SKM-1 (cell line): Measurements from ENCODE around the gene AKT1.
"Not testable (repeated sequence)": the region's sequence is repeated elsewhere in the genome, so short reads cannot be mapped to it uniquely, and the experiment has no call there.

ENCODE experiments used
- DNase-seq: peaks from one replicate; lab custom pipeline; 2025; ENCODE audit not compliant: unreplicated experiment; lab: John Stamatoyannopoulos, UW

Gene AKT1

DNA sequence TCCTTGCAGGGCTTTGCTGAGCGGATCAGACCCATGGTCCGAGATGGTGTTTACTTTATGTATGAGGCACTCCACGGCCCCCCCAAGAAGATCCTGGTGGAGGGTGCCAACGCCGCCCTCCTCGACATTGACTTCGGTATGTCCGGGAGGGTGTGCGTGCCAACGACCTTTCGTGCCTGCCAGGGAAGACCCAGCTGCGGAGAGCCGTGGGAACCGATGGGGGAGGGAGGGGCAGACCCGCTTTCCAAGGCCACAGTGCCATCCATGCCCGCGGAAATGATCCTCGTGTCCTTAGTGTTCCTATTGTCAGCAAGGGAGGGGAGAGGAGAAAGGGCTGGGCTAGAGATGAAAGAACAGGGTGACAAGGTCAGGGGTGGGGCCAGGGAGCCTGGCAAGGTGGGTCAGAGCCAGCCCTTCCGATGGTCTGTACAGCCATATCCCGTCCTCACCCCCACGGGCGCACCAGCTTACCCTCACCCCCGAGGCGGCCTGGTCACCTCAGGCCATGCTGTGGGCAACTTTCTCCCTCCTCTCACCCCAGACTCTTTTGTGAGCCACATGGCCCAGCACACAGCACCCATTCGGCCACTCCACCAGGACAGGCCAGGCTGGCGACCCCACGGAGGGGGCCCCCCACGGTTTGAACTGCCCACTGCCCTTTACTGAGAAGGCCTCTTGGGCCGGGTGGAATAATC, 54.3 kb downstream of the AKT1 start:
- DNase-seq = no peak

DNA sequence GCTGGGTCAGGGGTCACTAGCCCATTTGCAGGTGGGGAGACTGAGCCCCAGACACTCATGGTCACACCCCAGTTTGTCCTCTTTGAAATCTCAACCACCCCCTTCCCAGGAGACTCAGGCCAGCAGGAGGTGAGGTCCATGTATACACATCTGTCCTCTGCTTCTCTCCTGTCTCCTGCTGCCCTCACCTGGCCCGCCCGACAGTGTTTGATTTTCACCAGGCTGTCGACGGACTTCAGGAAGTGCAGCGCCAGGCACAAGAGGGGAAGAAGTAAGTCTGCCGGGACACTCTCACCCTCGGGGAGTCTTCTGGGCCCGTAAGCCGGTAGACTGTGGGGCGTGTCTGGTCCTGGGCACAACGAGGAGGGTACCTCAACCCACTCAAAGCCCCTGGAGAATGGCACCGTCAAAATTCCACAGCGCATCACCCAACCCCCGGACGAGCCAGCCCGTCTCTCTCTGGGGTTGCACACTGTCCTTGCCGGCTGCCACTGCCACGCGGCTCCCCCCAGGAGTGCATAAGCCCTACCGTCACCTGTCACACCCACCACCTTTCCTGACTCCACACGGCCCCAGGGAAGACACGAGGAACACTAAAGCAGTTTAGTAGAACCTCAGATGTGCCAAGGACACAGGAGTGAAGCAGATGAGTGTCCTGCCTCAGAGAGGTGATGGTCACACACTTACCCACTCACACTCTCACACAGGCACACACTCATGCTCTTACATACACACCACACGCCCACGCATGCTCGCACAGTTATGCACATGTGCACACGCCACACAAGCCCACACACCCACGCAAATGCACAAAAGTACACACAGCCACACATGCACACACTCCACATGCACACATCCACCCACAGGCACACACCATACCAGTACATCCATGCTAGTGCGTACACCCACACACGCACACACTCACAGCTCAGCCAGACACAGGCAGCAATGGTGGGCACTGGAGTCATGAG, 55.7 kb downstream of the AKT1 start:
- no peak for DNase-seq

DNA sequence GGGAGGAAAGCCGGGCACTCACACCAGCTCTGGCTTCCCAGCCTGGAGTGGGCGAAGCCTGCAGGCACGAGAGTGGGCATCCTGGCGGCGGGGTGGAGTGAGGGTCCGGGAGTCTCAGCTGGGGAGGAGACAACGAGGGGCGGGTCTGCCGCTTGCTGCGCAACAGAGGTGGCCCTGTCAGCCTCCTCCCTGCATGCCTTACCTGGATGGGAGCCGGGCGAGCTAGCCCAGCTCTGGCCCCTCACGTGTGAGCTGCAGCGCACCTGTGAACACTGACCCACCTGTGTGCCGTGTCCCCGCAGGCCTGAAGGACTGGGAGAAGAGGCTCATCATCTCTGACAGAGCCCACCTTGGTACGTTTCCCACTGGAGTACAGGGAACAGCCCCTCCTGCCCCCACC, 56.5 kb downstream of the AKT1 start:
- no peak for DNase-seq

DNA sequence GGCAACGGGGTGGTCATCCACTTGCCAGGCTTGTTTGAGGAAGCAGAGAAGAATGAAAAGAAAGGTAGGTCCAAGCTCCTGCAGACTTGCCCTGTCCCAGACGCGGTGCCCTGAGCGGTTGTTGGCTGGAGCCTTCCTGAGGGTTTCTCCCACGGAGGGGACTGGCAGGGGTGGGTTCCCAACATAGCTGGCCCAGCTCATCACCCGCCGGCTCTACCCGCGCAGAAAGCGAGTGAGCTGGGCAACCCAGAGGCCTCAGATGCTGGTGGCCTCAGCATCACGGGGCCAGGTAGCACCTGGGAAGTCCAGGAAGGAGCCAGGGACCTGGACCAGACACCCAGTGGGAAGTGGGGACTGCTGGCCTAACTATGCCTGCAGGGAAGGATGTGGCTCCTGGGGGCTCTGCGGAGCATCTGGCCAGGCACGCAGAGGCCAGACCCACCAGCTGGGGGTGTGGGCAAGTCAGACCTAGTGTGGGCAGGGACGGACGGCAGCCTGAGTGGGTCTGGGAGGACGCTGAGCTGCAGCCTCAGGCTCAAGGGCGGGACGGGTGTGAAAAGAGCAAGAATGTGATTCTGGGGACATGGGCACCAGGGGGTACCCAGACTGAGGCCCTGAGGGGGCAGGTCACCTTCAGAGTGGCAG, 57.1 kb downstream of the AKT1 start:
- no peak for DNase-seq

DNA sequence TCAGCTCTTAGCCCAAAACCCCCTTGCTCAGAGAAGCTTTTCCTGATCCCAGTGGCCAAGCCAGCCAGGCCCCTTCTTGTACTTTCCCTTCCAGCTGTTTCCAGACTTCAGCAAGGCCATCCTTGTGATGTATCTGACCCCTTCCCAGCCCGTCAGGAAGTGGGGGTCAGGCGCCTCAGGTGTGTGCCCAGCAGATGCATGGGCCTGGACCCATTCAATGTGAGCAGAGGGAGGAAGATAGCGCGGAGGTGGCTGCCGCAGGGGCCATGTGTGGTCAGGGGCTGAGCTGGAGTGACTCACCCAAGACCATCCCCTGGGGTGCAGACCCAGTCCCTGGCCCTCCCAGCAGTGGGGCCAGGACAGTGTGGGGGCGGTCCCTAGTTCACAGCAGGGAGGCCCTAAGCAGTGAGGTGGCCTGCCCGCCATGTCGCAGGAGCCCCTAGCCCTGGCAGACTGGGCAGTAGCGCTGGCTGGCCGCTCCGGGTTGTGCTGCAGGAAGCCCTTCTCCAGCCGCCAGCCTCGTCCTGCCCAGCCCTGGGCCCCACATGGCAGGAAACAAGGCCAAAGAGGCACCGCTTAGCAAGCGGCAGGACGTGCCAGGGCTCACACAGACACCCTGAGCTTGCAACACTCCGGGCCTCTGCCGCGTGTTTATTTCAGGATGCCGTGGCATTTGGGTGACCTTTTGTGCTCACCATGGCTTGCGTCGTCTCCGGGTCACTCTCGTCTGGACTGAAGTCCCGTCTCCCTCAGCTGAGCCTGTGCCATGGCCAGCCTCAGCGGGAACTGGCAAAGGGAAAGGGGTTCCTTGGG, 59.5 kb downstream of the AKT1 start:
- DNase-seq = no peak

DNA sequence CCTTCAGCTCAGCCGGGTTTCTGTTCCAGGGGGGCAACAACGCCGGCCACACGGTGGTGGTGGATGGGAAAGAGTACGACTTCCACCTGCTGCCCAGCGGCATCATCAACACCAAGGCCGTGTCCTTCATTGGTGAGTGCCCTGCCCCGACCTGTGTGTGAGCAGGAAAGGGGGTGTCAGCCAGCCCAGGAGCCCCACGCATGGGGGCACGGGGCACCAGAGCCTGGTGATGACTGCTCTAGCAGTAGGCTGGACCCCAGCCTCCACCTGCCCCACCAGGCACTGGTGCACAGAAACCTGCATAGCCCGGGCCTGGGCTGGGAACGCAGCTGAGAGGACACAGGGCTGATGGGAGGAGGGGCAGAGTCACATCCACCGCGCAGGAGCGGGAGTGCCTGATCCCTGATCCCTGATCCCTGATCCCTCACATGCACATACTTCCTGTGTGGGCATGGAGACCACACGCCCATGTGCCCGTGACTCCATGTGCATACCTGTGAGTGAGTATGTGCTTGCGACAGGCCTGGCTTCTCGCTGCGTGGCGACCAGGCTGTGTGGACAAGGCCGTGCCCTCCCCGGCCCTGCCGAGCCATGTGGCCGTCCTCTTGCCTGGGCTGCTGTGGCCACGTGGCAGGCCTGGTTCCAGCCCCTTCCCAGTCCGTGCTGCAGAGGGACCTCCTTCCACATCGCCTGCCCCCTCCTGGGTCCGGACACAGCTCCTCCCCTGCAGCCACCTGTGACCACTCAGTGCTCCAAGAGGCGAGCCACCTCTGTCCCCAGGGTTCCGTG, 60.4 kb downstream of the AKT1 start:
- no peak for DNase-seq

DNA sequence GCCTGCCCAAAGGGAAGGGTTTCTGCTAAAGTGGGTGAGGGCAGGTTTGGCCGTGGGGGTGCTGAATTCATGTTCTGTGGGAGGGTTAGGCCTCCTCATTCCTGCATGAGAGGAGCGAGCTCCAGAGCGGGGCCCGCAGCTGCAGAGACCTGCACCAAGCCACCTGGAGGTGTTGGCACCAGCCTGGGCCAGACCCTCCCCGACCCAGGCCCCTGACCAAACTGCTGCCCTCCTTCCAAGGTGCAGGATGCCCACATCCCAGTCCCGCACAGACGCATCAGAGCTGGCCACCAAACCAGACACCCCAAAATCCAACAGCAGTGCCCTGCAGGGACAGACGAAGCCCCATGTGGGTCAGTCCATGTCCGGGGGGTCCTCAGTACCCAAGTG, 61.0 kb downstream of the AKT1 start:
- DNase-seq = no peak

DNA sequence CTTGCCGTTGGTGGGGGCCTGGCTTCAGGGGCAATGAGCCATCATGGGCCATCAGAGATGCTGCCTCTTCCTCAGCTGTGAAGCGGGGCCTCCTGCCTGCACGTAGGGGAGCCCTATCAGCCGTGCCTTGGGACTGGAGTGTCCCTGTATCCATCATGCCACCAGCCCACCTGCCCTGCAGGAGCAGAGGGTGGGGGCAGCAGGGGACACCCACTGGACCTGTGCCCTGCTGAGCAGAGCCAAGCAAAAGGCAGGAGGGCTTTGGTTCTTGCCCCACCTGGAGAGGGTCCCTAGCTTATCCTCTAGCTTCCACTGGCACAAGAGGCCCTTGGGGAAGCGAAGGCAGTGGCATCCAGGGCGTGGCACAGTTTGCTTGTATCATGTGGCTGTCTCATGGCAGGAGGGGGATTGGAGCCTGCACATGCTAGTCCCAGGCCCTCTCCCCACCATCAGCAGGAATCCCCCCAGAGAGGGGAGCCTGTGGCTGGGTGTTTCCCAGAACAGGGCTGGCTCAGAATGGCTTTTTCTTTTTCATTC, 61.4 kb downstream of the AKT1 start:
- DNase-seq = no peak

DNA sequence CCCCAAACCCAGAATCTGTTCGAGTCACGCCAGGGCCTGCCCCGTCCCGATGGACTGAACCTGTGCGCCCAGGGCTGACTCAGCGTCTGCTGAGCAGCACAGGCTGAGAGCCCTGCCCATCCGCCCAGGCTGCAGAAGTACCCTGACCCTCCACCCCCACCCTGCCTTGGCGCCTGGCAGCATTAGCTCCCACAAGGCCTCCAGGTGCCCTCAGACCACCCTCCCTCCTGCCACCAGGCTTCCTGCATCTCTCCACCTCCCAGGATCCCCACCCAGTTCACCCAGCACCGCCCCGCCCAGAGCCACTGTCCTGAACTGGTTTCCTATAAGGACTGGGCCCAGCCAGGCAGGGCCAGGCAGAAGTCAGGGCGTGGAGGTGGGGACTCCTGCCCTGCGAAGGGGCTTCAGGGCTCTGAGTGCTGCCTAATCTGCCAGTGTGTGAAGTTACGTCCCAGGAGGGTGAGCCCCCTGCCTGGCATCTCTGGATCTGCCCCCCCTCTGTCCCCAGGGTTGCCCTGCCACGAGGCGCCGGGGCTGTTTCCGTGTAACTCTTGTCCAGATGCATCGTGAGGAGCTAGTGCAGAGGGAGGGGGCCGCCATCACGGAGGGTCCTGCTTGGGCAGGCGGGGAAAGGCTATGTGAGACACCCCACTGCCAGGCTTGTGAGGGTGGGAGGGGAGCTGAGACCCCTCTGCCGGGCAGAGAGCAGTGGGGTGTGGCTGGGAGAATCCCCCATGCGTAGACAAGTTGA, 62.4 kb downstream of the AKT1 start:
- no peak for DNase-seq

DNA sequence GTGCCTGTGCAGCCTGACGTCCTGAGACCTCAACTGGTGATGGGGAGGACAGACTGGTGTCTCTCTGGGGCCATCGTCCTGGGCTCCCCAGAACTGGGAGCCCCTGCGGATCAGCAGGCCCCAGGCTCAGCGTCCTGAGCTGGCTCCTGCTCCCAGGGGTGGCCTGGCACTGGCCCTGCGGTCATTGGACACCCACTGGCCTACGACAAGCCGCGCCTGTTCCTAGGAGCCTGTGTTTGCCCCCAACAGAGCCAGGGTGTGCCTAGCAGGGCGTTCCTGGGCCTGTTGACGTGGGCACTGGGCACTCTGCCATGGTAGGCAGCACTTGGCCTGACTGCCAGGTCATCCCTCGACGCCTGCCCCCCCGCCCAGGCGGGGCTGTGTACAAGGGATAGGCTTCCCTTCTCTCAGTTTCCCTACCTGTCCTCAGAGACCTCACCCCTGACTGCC, 63.2 kb downstream of the AKT1 start:
- DNase-seq = no peak

DNA sequence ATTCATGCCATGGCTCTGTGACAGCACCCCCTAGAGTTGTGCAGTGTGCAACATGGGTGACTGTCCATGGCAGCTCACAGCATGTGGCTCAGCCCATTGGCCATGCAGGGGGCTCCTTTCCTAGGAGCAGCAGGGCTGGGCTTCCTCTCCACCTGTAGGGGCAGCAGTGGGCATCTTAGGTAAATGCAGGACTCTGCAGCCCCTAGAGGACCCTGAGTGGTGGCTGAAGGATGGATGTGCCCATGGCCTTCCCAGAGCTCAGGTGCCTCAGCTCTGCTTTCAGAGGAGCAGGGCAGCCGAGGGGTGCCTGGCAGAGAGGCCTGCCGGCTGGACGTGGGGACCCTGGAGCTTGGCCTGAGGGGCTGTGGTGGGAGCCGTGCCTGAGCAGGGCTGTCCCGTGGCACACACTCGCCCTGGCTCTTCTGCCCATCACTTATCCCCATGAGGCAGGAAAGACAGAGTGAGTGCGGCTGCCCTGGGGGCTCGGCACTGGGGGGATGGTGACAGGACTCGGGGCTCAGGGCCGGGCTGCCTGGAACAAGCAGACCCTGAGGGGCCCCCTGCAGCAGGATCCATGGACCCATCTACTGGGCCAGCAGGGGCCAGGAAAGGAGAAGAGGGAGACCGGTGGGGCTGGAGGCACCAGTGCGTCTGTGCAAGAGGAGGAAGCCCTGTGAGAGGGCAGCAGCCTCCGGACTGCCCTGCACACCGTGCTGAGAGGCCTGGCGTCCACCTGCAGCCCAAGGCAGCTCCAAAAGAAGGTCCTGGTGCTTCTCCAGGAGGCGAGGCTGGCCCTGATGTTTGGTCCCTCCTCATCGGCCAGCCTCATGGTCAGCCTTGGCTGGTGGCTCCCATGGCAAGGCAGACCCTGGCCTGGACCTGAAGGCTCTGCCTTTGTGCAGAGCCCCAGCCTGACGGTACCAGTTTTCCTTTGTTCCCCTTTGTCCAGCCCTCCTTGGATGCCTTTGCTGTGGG, 63.9 kb downstream of the AKT1 start:
- no peak for DNase-seq

DNA sequence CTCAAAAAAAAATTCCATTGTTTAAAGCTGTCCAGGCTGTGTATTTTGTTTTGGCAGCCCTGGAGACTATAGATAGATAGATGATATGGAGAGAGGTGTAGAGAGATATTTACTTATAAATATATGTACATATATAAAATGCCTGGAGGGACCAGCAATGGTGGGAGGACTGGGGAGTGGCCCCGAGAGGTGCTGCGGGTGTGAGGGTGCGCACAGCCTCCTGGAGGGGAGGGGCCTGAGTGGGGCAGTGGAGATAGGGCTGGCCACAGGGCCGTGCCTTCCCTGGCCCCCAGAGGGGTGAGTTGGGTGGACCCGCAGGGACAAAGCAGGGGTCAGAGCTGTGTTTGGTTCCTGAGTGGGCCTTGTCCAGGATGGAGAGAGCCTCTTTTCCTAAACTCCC, 65.1 kb downstream of the AKT1 start:
- no peak for DNase-seq

DNA sequence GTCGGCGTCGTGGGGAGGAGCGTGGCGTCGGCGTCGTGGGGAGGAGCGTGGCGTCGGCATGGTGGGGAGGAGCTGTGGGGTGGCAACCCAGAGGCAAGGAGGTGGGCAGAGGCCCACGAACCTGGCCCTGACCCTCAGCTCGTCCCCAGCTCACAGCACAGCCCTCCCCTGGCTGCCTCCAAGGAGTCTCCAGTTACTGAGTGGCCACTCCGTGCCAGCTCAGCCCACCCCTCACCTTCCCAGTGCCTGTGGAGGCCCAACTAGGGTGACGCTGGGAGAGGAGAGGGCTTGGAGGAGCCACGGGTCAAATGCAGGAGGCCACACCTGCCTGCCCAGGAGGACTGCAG, 65.7 kb downstream of the AKT1 start:
- no peak for DNase-seq

DNA sequence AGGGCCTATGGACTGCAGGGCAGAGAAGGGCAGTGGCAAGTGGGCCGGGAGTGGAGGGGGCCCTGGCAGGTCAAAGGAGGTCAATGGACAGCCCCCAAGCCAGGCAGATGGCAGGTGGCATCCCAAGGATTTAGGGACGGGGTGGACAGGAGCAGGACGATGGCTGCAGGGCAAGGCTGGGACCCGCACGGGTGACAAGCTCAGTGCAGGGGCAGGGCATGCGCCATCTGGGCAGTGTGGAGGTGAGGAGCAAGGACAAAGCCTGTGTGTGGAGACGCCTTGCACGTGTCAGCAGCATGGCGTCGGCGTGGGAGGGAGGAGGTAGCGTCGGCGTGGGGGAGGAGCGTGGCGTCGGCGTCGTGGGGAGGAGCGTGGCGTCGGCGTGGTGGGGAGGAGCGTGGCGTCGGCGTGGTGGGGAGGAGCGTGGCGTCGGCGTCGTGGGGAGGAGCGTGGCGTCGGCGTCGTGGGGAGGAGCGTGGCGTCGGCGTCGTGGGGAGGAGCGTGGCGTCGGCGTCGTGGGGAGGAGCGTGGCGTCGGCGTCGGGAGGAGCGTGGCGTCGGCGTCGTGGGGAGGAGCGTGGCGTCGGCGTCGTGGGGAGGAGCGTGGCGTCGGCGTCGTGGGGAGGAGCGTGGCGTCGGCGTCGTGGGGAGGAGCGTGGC, 66.2 kb downstream of the AKT1 start:
- not testable (repeated sequence) for DNase-seq

DNA sequence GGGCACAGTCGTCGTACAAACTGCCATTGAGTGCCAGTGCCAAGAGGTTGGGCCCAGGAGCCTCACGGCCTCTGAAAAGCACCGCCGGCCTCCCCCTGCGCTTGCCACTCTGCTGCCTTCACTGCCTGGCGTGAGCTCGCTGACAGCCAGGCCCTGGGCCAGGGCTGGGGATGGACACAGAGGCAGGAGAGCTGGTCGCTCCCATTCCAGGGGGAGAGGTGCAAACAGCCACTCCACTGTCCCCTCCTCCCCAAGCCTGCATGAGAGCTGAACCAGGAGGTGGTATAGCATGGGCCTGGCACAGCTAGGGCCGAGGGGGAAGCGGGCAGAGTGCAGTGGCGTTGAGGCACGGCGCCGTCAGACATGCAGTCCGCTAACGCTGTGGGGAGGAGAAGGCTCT, 66.9 kb downstream of the AKT1 start:
- no peak for DNase-seq

DNA sequence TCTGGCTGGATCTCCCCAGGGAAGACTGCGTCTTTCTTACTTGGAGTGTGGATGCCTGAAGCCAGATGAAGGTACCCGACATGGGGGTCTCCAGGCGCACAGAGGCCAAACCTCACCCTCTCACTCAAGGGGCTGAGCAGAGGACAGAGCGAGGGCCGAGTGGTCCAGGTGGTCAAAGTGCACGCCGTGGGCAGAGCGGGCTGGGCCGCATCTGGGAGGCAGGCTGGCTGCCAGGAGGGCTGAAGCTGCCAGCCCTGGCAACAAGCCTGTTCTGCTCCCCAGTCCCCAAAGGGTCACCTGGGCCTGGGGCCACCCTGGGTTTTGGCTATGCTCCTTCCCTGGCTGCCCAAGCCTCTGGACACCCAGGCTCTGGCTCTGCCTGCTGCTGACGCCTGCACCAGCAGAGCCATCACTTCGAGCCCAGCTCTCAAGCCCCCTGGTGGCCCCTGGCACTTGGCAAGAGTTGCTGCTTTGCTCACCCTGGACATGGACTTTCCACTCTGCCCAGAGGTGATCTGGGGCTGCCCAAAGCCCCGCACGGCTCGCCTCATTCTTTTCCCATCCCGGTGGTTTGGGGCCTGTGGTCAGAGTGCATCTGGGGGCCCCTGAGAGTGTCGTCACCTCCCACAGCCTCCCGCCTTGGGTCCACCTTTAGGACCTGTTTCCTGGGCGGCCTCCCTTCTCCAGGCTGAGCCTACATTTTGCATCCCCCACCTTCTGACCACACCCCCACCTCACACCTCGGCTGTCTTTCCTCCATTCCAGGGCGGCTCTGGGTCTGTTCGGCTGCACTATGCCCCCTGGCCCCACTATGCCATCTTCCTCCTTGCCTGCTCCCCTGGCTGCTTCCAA, 68.7 kb downstream of the AKT1 start:
- no peak for DNase-seq
